ENCODE measurements around the gene GSTO1.

DNA sequence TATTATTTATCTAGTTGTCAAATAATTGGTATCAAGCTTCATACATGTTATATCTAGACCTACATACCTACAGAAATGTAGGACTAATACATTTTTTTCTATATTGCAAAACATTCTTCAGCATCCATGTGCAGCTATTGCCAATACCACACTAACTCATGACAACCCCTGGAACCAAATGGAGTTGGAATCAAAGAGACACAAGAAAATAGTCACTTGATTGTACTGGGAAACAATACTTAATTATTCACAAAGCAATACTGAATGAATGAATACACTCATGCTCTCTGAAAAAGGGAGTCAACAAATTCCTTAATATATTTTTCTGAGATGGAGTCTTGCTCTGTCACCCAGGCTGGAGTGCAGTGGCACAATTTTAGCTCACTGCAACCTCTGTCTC, 12.1 kb upstream of the GSTO1 start:
- TF ChIP-seq, protein P1, sequence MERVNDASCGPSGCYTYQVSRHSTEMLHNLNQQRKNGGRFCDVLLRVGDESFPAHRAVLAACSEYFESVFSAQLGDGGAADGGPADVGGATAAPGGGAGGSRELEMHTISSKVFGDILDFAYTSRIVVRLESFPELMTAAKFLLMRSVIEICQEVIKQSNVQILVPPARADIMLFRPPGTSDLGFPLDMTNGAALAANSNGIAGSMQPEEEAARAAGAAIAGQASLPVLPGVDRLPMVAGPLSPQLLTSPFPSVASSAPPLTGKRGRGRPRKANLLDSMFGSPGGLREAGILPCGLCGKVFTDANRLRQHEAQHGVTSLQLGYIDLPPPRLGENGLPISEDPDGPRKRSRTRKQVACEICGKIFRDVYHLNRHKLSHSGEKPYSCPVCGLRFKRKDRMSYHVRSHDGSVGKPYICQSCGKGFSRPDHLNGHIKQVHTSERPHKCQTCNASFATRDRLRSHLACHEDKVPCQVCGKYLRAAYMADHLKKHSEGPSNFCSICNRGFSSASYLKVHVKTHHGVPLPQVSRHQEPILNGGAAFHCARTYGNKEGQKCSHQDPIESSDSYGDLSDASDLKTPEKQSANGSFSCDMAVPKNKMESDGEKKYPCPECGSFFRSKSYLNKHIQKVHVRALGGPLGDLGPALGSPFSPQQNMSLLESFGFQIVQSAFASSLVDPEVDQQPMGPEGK (CRISPR knock-in tag; IDR thresholded peaks at IDR 0.05; ENCODE audit: borderline replicate concordance): no peak
- TF ChIP-seq, protein P2, sequence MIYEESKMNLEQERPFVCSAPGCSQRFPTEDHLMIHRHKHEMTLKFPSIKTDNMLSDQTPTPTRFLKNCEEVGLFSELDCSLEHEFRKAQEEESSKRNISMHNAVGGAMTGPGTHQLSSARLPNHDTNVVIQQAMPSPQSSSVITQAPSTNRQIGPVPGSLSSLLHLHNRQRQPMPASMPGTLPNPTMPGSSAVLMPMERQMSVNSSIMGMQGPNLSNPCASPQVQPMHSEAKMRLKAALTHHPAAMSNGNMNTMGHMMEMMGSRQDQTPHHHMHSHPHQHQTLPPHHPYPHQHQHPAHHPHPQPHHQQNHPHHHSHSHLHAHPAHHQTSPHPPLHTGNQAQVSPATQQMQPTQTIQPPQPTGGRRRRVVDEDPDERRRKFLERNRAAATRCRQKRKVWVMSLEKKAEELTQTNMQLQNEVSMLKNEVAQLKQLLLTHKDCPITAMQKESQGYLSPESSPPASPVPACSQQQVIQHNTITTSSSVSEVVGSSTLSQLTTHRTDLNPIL (CRISPR knock-in tag; IDR thresholded peaks at IDR 0.05; ENCODE audit: low read depth): no peak
- TF ChIP-seq ZNF70 (CRISPR knock-in tag; IDR thresholded peaks at IDR 0.05) (no peak), TOX (CRISPR knock-in tag; IDR thresholded peaks at IDR 0.05; ENCODE audit: borderline replicate concordance) (no peak)
